Stimulated activated CD8-positive, alpha-beta memory T cell treated with anti-CD3 and anti-CD28 coated beads, Interleukin-12 subunit alpha, Interleukin-12 subunit beta, amount 100 ng/mL, for 24 hours (primary cell): Measurements from ENCODE around the gene IL10RA.
"Not testable (repeated sequence)": the region's sequence is repeated elsewhere in the genome, so short reads cannot be mapped to it uniquely, and the experiment has no call there.

Source experiments
- DNase-seq: peaks from one replicate; pipeline ENCODE4 v3.0.0-alpha.2; 2020; ENCODE audit errors: extremely low read depth

Gene IL10RA

GRCh38 chr11:117962826-117963225 lies 23.4 kb upstream of the IL10RA start:
- no peak for DNase-seq

DNA sequence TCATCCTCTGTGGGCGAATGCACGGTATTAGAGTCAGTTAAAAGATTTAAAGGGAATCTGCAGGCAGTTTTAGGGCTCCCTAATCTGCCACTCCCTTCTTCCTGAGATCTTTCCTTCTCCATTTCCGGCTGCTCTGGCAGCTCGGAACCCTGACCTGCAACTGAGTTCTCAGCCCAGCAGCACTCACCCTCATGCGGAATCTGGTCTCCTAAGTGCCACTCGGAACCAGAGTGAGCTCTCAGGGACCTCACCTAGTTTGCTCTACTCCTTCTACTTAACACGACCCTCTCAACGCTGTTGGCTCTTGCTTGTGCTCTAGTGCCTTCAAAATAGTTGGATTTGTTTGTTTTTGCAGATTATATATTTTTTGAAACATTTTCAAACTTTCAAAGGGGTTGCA lies 19.3 kb upstream of the IL10RA start:
- no peak for DNase-seq

GRCh38 chr11:117969160-117969991 lies 16.8 kb upstream of the IL10RA start:
- no peak for DNase-seq

DNA sequence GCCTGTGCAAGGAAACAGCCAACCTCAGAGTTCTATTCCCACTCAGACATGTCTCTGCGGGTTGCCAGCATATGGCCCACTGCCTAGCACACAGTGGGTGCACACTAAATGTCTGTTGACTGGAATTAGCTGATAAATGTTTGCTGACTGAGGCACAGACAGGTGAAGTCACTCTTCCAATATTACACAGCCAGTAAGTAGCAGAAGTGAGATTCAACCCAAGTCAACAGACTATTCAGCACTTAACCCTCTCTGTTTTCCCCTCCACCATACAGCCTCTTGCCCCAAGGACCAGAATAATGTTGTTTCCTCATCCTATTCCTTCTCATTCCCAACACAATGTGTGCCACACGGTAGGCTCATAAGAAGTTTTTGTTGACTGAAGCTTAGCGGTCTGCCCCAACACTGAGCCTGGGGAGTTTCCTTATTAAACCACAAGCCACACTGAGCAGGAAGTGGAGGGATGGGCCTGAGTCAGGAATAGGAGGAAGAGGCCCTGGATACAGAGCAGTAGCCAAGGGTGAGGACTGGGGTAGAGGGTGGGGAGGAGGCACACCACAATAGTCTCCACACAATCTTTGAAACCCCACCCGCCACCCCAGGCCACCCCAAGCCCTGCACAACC lies 15.7 kb upstream of the IL10RA start:
- DNase-seq = no peak

- DNase-seq = no peak
Measured at GRCh38 chr11:117972044-117972443, 14.2 kb upstream of the IL10RA start.

- DNase-seq = no peak
Measured at GRCh38 chr11:117972629-117973502, 13.3 kb upstream of the IL10RA start.

- no peak for DNase-seq
Measured at GRCh38 chr11:117973503-117973860, 12.7 kb upstream of the IL10RA start.

DNA sequence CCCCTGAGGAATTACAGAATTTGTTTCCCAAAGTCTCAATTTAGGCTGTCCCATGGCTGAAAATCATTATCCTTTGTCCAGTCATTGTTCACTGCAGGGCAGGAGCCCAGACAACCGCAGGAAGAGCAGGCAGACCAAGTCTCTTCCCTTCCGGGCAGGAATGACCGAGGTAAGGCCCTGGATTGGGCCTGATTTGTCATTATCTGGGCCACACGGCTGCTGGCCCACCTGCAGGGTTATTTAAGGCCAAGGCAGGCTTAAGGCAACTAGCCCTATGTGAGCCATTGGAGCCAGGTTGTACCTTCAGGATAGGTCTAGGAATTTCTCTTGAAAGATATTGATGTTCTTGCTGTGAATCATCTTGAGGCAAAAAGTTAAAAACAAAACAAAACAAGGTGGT lies 9.7 kb upstream of the IL10RA start:
- no peak for DNase-seq

- DNase-seq = no peak
Measured at GRCh38 chr11:117977029-117977428, 9.2 kb upstream of the IL10RA start.

GRCh38 chr11:117977612-117978264 lies 8.5 kb upstream of the IL10RA start:
- DNase-seq = not testable (repeated sequence)

- DNase-seq = not testable (repeated sequence)
Measured at GRCh38 chr11:117978291-117978910, 7.8 kb upstream of the IL10RA start.

GRCh38 chr11:117978991-117979390 lies 7.2 kb upstream of the IL10RA start:
- no peak for DNase-seq

GRCh38 chr11:117979481-117980211 lies 6.5 kb upstream of the IL10RA start:
- no peak for DNase-seq

DNA sequence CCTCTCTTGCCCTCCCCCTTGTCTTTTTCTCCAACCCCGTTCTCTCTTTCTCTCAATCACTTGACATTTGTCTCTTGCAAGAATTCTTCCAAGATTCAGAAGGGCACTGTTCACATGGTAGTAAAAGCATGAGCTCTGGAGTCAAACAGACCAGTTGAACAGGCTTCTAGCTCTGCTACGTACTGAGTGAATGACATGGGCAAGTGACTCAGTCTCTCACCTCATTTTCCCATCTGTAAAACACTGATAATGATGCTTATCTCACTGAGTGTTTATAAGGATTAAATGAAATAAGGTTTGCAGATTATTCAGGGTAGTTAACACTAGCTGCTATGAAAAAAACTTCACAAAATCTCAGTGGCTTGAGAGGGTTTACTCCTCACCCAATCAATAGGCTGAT lies 5.9 kb upstream of the IL10RA start:
- DNase-seq = no peak

DNA sequence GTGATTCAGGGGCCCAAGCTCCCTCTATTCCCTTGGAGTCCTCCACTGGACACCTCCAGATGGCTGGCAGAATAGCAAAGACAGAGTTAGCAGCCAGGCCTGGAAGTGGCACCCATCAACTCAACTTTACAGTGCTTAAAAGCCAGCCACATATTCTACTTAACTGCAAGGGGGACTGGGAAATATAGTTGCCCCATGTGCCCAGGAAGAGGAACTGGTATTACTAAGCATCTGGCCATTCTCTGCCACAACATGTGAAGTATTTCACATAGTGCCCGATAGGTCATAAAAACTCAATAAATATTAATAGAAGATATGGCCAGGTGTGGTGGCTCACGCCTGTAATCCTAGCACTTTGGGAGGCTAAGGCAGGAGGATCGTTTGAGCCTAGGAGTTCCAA lies 5.5 kb upstream of the IL10RA start:
- no peak for DNase-seq

DNA sequence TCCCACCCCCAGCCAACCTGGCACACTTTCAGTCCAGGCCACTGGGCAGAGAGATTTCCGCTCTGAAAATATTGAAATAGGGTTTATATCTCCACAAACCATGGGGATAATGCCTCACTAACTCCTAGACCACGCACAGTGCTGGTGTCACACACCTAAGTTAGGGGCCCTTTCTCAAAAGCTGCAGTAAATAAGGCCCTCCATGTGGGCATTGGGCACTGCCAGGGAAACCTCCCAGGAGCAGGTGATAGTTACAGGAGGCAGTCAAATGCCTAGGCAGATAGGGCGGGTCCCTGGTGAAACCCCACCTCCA lies 3.1 kb upstream of the IL10RA start:
- no peak for DNase-seq

- DNase-seq = no peak
Measured at GRCh38 chr11:117984476-117984875, 1.7 kb upstream of the IL10RA start.

- DNase-seq = no peak
Measured at GRCh38 chr11:117986981-117987574, 884 bp downstream of the IL10RA start.

DNA sequence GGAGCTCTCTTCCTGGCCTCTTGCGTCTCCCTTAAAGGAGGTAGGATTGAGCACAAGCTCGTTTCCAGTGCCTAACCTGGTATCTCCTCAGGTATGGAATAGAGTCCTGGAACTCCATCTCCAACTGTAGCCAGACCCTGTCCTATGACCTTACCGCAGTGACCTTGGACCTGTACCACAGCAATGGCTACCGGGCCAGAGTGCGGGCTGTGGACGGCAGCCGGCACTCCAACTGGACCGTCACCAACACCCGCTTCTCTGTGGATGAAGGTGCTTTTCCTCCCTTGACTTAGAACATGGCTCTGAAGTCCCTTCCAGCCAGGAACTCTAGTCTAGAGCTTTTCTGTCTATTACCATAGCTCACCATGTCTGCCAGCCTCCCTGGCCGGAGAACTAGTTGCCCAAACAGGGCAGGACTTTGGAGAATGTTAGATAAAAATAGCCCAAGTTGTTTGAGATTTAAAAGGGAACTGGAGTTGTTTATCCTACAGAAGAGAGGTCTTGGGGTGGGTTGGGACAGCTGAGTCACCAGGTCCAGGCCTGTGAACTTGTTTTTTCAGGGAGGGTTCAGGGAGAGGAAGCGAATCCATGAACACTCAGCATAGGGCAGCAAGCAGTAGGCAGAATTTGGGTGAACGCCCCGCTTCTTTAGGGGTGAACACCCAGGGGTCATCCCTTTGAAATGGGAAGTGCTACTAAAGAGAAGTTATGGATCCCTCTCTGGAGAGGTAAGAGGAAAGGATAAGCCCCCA lies 3.3 kb downstream of the IL10RA start:
- no peak for DNase-seq

DNA sequence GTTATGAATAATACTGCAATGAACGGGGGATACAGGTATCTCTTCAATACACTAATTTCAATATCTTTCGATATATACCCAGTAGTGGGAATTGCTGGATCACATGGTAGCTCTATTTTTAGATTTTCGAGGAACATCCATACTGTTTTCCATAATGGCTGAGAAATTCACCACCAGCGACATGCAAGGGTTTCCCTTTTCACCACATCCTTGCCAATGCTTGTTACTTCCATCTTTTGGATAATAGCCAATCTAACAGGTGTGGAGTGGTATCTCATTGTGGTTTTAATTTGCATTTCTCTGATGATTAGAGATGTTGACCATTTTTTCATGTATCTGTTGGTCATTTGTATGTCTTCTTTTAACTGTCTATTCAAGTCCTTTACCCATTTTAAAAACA lies 5.9 kb downstream of the IL10RA start:
- no peak for DNase-seq
